Measurements from ENCODE around the gene CWC27.
"Not testable (repeated sequence)": the region's sequence is repeated elsewhere in the genome, so short reads cannot be mapped to it uniquely, and the experiment has no call there.

CWC27 gene

DNA sequence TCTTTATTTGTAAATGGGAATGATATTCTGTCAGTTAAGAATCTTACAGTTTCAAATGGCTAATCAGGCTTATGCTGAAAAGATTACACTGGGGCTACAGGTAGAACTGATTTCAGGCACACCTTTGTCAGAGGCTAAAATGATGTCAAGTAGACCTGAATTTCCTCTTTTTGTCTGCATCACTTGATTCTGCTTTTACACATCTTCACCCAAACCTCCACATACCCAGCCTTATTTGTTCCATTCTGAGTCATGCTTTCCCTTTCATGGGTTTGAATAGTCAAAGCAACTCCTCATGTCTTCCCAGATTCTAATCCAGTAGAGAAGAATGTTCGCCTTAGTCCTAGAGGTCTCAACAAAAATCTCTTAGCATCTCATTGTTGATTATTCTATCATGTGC, 156.4 kb downstream of the CWC27 start:
- Histone ChIP-seq H3K4me2 (ENCODE audit: low read length) (no peak overlapping the region), H3K4me1 (ENCODE audit: control insufficient read depth, insufficient read depth, low read length) (no peaks in the 10 kb centered on the region), H3K4me3 (ENCODE audit: low read length) (no peak overlapping the region), H3K9ac (ENCODE audit: low read depth, low read length) (no peak overlapping the region), H3K27me3 (ENCODE audit: control insufficient read depth, insufficient read depth, low read length) (no peaks in the 10 kb centered on the region), H3K36me3 (ENCODE audit: insufficient read depth, low read length) (no peaks in the 10 kb centered on the region), H3K9me3 (replicated peaks; ENCODE audit: low read length) (peaks cover 4% of the 10 kb centered on the region)

DNA sequence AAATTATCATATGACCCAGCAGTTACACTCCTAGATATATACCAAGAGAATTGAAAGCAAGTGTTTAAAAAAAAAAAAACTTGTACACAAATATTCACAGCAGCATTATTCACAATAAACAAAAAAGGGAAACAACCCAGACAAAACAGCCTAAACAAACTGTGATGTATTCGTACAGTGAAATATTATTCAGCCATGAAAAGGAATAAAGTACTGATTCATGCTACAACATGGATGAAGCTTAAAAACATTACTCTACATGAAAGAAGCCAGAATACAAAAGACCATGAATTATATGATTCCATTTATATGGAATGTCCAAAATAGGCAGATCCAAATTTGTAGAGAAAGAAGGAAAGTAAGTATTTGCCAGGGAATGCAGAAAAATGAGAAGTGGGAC, 161.1 kb downstream of the CWC27 start:
- no peaks in the 10 kb centered on the region for H3K36me3 ChIP-seq (ENCODE audit: insufficient read depth, low read length)
- H3K4me1 ChIP-seq (ENCODE audit: control insufficient read depth, insufficient read depth, low read length) = no peaks in the 10 kb centered on the region
- H3K9ac ChIP-seq (ENCODE audit: low read depth, low read length) = no peak overlapping the region
- no peaks in the 10 kb centered on the region for H3K27me3 ChIP-seq (ENCODE audit: control insufficient read depth, insufficient read depth, low read length)
- H3K4me2 ChIP-seq (ENCODE audit: low read length) = no peak overlapping the region
- H3K9me3 ChIP-seq (replicated peaks; ENCODE audit: low read length) = no peaks in the 10 kb centered on the region
- H3K4me3 ChIP-seq (ENCODE audit: low read length) = no peak overlapping the region

DNA sequence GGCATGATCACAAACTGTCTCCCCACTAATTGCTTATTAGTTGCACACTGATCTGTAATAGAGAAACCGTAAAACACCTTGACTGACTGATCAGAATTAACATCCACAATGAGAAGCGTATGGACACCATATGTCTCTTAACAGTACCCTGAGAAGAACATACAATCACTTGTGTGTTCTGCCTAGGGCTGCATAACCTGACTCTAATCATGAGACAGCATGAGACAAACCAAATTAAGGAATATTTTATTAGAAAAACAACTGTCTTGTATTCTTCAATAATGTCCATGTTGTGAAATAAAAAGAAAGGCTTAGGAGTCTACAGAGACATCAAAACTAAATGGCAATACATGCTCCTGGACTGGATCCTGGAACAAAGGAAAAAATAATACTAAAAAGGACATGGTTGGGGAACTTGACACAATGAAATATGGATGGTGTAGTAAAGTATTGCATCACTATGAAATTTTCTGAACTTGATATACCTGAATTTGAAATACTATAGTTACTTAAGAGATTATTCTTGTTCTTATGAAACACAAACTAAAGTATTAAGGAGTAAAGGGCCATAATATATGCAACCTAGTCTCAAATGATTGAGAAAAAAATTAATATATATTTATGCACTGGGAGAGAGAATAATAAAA, 162.1 kb downstream of the CWC27 start:
- Histone ChIP-seq H3K27me3 (ENCODE audit: control insufficient read depth, insufficient read depth, low read length) (no peaks in the 10 kb centered on the region), H3K4me3 (ENCODE audit: low read length) (no peak overlapping the region), H3K9me3 (replicated peaks; ENCODE audit: low read length) (no peaks in the 10 kb centered on the region), H3K9ac (ENCODE audit: low read depth, low read length) (no peak overlapping the region), H3K36me3 (ENCODE audit: insufficient read depth, low read length) (no peaks in the 10 kb centered on the region), H3K4me2 (ENCODE audit: low read length) (no peak overlapping the region), H3K4me1 (ENCODE audit: control insufficient read depth, insufficient read depth, low read length) (no peaks in the 10 kb centered on the region)

DNA sequence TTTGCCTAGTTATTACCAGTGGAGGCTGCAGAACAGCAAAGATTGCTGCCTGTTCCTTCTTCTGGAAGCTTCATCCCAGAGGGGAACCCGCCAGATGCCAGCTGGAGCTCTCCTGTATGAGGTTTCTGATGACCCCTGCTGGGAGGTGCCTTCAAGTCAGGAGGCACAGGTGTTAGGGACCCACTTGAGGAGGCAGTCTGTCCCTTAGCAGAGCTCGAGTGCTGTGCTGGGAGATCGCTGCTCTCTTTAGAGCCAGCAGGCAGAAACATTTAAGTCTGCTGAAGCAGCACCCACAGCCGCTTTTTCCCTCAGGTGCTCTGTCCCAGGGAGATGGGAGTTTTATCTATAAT, 170.7 kb downstream of the CWC27 start:
- H3K36me3 ChIP-seq (ENCODE audit: insufficient read depth, low read length); H3K9ac ChIP-seq (ENCODE audit: low read depth, low read length); H3K4me3 ChIP-seq (ENCODE audit: low read length); H3K4me2 ChIP-seq (ENCODE audit: low read length); H3K4me1 ChIP-seq (ENCODE audit: control insufficient read depth, insufficient read depth, low read length); H3K27me3 ChIP-seq (ENCODE audit: control insufficient read depth, insufficient read depth, low read length); H3K9me3 ChIP-seq (replicated peaks; ENCODE audit: low read length): not testable (repeated sequence)

DNA sequence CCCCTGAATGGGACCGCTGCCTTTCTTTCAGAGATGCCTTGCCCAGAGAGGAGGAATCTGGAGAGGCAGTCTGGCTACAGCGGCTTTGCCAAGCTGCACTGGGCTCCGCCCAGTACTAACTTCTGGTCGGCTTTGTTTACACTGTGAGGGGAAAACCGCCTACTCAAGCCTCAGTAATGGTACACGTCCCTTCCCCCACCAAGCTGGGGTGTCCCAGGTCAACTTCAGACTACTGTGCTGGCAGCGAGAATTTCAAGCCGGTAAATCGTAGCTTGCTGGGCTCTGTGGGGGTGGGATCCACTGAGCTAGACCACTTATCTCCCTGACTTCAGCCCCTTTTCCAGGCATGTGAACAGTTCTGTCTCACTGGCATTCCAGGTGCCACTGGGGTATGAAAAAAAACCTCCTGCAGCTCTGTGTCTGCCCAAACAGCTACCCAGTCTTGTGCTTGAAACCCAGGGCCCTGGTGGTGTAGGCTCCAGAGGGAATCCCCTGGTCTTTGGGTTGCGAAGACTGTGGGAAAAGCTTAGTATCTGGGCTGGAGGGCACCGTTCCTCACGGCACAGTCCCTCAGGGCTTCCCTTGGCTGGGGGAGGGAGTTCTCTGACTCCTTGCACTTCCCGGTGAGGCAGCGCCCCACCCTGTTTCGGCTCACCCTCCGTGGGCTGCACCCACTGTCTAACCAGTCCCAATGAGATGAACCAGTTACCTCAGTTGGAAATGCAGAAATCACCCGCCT, 171.2 kb downstream of the CWC27 start:
- no peaks in the 10 kb centered on the region for H3K4me1 ChIP-seq (ENCODE audit: control insufficient read depth, insufficient read depth, low read length)
- H3K4me2 ChIP-seq (ENCODE audit: low read length) = no peak overlapping the region
- H3K9me3 ChIP-seq (replicated peaks; ENCODE audit: low read length) = no peaks in the 10 kb centered on the region
- no peaks in the 10 kb centered on the region for H3K36me3 ChIP-seq (ENCODE audit: insufficient read depth, low read length)
- no peak overlapping the region for H3K9ac ChIP-seq (ENCODE audit: low read depth, low read length)
- no peak overlapping the region for H3K4me3 ChIP-seq (ENCODE audit: low read length)
- no peaks in the 10 kb centered on the region for H3K27me3 ChIP-seq (ENCODE audit: control insufficient read depth, insufficient read depth, low read length)

DNA sequence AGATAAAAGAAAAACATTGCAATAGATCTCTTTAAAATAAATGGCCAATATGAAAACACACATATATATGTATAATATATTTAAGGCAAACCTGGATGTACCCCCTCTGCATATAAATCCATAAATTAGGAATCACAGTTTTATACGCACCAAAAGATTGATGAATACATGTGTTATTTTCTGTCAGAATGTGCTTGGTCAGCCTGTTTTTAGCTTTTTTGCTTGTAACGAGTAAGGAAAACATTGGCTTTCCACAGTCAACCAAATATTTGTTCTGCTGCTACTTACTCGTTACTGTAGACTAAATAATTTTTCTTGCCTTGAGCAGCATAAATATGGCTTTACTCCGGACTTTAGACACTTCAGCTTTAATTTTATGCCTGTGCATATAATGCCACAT, 173.7 kb downstream of the CWC27 start:
- no peak overlapping the region for H3K4me3 ChIP-seq (ENCODE audit: low read length)
- no peaks in the 10 kb centered on the region for H3K4me1 ChIP-seq (ENCODE audit: control insufficient read depth, insufficient read depth, low read length)
- H3K36me3 ChIP-seq (ENCODE audit: insufficient read depth, low read length) = no peaks in the 10 kb centered on the region
- no peak overlapping the region for H3K9ac ChIP-seq (ENCODE audit: low read depth, low read length)
- no peak overlapping the region for H3K4me2 ChIP-seq (ENCODE audit: low read length)
- no peaks in the 10 kb centered on the region for H3K9me3 ChIP-seq (replicated peaks; ENCODE audit: low read length)
- no peaks in the 10 kb centered on the region for H3K27me3 ChIP-seq (ENCODE audit: control insufficient read depth, insufficient read depth, low read length)

DNA sequence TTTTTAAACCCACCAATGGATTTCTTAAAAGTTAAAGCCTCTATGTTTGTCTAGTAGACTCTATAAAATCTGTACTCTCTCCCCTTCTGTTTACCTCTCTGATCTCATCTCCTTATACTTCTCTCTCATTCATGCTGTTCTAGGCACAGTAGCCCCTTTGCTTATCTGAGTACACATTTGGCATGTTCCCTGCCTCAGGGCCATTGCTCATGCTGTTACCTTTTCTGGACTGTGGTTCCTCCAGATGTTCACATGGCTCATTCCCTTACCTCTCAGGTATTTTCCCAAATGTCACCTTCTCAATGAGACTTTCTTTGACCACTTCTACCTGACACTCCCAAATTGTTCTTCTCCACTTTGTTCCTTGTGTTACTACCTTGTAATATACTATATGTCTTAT, 176.1 kb downstream of the CWC27 start:
- Histone ChIP-seq H3K4me1 (ENCODE audit: control insufficient read depth, insufficient read depth, low read length) (no peaks in the 10 kb centered on the region), H3K4me2 (ENCODE audit: low read length) (no peak overlapping the region), H3K9ac (ENCODE audit: low read depth, low read length) (no peak overlapping the region), H3K27me3 (ENCODE audit: control insufficient read depth, insufficient read depth, low read length) (no peaks in the 10 kb centered on the region), H3K4me3 (ENCODE audit: low read length) (no peak overlapping the region), H3K36me3 (ENCODE audit: insufficient read depth, low read length) (no peaks in the 10 kb centered on the region), H3K9me3 (replicated peaks; ENCODE audit: low read length) (no peaks in the 10 kb centered on the region)

DNA sequence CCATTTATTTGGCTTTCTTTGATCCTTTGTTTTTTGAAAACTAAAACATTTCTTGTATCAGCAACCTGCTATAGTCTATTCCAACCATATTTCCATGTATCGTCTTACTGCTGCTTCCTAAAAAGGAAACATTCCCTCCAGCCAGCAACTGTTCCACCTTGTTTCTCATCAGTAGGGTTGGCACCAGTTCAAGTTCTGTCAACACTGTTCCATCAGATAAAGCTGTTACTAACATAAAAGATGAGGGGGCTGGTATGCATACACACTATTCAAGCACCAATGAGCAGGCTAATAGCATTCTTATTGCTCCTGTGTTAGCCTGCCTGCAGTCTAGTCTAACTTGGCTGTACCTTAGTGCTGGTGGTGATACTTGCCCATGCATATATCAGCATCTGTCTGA, 178.3 kb downstream of the CWC27 start:
- no peaks in the 10 kb centered on the region for H3K9me3 ChIP-seq (replicated peaks; ENCODE audit: low read length)
- no peaks in the 10 kb centered on the region for H3K27me3 ChIP-seq (ENCODE audit: control insufficient read depth, insufficient read depth, low read length)
- H3K4me1 ChIP-seq (ENCODE audit: control insufficient read depth, insufficient read depth, low read length) = no peaks in the 10 kb centered on the region
- H3K4me3 ChIP-seq (ENCODE audit: low read length) = no peak overlapping the region
- H3K36me3 ChIP-seq (ENCODE audit: insufficient read depth, low read length) = no peaks in the 10 kb centered on the region
- H3K9ac ChIP-seq (ENCODE audit: low read depth, low read length) = no peak overlapping the region
- no peak overlapping the region for H3K4me2 ChIP-seq (ENCODE audit: low read length)

DNA sequence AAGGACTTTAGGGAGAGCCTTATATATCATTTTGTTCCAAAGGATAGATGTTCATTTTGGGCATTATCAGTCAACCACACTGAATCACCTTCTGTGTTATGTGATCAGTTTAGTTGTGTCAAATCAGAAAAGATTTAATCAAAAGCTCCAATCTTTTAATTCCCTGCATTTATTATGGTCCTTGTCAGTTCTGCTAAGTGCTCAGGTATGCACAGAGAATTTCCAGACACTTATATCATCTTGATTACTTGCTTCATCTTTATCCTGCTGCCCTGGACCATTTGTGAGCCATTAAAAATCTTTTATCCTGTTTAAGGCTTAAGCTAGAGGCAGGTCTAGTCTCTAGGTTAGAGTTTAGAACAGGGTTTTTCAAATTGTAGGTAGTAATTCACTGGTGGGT, 179.1 kb downstream of the CWC27 start:
- H3K4me3 ChIP-seq (ENCODE audit: low read length) = no peak overlapping the region
- H3K9ac ChIP-seq (ENCODE audit: low read depth, low read length) = no peak overlapping the region
- H3K4me2 ChIP-seq (ENCODE audit: low read length) = no peak overlapping the region
- no peaks in the 10 kb centered on the region for H3K9me3 ChIP-seq (replicated peaks; ENCODE audit: low read length)
- no peaks in the 10 kb centered on the region for H3K4me1 ChIP-seq (ENCODE audit: control insufficient read depth, insufficient read depth, low read length)
- no peaks in the 10 kb centered on the region for H3K27me3 ChIP-seq (ENCODE audit: control insufficient read depth, insufficient read depth, low read length)
- H3K36me3 ChIP-seq (ENCODE audit: insufficient read depth, low read length) = no peaks in the 10 kb centered on the region

DNA sequence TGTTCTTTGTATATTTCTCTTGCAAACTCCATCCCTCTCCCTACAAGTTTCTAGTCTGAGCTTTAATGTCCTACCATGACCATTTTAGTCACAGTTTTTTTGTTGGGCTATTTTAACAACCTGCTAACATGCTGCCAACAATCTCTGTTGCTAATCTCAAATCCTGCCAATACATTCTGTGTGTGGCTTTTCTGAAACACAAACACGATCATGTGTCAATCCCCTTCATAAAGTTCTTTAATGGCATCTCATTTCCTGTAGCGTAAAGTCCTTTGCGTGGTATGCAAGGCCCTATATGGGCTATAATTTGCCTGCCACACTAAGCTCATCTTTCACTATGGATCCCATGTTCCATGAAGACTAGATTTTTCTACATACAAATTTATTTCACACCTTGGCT, 180.6 kb downstream of the CWC27 start:
- no peak overlapping the region for H3K9ac ChIP-seq (ENCODE audit: low read depth, low read length)
- H3K4me1 ChIP-seq (ENCODE audit: control insufficient read depth, insufficient read depth, low read length) = no peaks in the 10 kb centered on the region
- no peaks in the 10 kb centered on the region for H3K36me3 ChIP-seq (ENCODE audit: insufficient read depth, low read length)

DNA sequence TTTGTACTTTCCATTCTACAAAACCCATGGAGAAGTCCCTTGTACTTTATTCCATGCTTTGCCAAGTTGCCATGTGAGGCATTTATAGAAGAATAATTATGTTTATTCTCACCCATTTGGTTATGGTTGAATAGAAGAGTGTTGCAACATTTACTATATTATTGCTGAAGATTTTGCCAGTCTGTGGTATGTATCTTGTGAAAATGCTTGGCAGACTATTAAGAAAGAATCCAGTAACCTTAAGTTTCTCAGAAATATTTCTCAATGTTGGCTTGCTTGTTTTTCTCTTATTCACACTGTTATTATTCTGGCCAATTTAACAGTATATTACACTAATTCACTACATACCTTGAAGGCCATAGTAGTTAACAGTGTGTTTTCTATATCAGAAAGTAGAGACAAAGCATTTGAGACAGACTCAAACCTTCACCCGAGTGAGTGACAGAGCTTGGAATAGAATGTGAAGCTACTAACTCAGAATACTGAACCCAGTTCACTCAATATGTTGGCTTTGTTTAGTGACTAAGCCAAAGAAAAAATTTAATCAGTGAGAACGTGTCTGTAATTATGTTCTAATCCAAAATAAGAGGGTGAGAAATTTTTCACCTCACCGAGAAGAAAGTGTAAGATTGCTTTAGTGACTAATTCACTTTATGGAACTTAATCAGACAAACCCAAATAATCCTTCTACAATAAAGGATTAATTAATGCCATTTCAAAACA, 184.4 kb downstream of the CWC27 start:
- H3K9ac ChIP-seq (ENCODE audit: low read depth, low read length) = no peak overlapping the region
- H3K9me3 ChIP-seq (replicated peaks; ENCODE audit: low read length) = no peaks in the 10 kb centered on the region
- H3K36me3 ChIP-seq (ENCODE audit: insufficient read depth, low read length) = no peaks in the 10 kb centered on the region
- no peaks in the 10 kb centered on the region for H3K4me1 ChIP-seq (ENCODE audit: control insufficient read depth, insufficient read depth, low read length)
- H3K27me3 ChIP-seq (ENCODE audit: control insufficient read depth, insufficient read depth, low read length) = no peaks in the 10 kb centered on the region
- no peak overlapping the region for H3K4me2 ChIP-seq (ENCODE audit: low read length)
- no peak overlapping the region for H3K4me3 ChIP-seq (ENCODE audit: low read length)

More for the DNA sequence above, 180.6 kb downstream of the CWC27 start:
- Histone ChIP-seq H3K9me3 (replicated peaks; ENCODE audit: low read length) (no peaks in the 10 kb centered on the region), H3K27me3 (ENCODE audit: control insufficient read depth, insufficient read depth, low read length) (no peaks in the 10 kb centered on the region), H3K4me2 (ENCODE audit: low read length) (no peak overlapping the region), H3K4me3 (ENCODE audit: low read length) (no peak overlapping the region)

DNA sequence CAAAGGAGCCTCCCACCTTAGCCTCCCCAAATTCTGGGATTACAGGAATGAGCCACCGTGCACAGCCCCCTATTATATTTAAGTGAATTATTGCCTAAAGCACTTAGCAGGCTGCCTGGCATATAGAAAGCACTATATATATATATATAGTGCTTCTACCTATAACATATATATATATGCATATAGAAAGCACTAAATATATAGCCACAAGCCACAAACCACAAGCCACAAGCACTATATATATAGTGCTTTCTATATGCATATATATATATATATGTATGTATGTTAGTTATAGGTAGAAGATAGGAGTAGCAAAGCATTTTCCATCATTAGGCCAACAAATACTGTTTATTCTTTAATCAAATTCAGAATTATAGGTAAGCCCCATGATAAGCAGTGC, 185.8 kb downstream of the CWC27 start:
- no peak overlapping the region for H3K4me3 ChIP-seq (ENCODE audit: low read length)
- peaks cover 5% of the 10 kb centered on the region for H3K4me1 ChIP-seq (ENCODE audit: control insufficient read depth, insufficient read depth, low read length)
- H3K4me2 ChIP-seq (ENCODE audit: low read length) = no peak overlapping the region
- no peak overlapping the region for H3K9ac ChIP-seq (ENCODE audit: low read depth, low read length)
- no peaks in the 10 kb centered on the region for H3K36me3 ChIP-seq (ENCODE audit: insufficient read depth, low read length)
- no peaks in the 10 kb centered on the region for H3K27me3 ChIP-seq (ENCODE audit: control insufficient read depth, insufficient read depth, low read length)
- H3K9me3 ChIP-seq (replicated peaks; ENCODE audit: low read length) = no peaks in the 10 kb centered on the region

Measured in skeletal muscle satellite cell (primary cell).